ENCODE results near the gene SMC1B.
"Not testable (repeated sequence)": the region's sequence is repeated elsewhere in the genome, so short reads cannot be mapped to it uniquely, and the experiment has no call there.

SMC1B gene

DNA sequence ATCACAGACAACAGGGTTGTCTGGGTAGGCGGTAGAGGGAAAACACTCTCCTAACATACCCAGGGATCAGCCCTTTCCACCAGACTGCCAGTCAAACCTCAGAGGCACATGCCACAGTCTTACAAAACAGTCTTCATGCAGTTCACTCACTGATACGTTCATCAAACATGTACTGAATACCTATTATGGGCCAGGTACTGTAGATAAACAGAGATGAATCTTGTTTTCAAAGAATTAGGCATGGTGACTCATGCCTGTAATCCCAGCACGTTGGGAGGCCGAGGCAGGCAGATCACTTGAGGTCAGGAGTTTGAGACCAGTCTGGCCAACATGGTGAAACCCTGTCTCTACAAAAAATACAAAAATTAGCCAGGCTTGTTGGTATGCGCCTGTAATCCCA lies 60.6 kb downstream of the SMC1B start:
- DNase-seq (ENCODE audit: low read depth in 2 of 2): not testable (repeated sequence)

GRCh38 chr22:45351956-45352355 lies 61.4 kb downstream of the SMC1B start:
- DNase-seq (ENCODE audit: low read depth in 2 of 2): no peak

- DNase-seq (ENCODE audit: low read depth in 2 of 2): no peak
Observed at GRCh38 chr22:45349916-45350315, 63.5 kb downstream of the SMC1B start.

DNA sequence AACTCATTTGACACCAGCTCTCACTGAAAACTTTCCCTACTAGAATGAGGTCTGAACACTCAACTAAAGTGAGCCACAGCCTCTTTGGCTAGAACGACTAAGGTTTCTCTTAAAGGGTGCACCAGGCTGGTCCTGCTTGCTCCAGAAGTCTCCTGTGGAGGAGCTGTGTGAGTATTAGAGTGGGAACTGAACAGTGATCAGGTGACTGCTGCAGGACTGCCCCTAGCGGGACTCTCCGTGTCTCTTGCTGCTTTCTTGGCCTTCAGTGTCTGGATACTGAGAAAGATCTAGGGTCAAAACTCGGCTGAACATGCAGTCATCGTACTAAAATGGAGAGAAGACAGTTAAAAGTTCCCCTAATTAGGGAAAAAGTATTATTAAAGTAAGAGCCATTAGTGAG lies 69.1 kb downstream of the SMC1B start:
- no peak for DNase-seq (ENCODE audit: low read depth in 2 of 2)

GRCh38 chr22:45343143-45343542 lies 70.3 kb downstream of the SMC1B start:
- DNase-seq (ENCODE audit: low read depth in 2 of 2): no peak

DNA sequence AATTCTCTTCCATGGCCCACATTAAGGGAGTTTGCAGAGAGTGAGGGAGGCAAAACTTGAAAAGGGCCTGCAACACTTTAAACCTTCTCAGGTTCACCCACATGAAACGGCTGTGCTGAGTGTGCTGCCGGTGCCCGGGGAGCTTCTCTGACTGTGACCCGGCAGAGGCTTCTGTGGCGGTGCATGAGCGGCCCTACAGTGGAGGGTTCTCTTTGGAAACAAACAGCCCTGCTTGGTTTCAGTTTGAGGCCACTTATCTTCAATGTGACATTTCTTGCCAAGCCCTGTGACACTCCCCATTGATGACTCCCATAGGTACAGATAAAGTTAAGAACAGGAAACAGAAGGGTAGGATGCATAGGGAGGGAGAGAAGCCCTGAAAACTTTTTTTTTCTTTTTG lies 71.9 kb downstream of the SMC1B start:
- DNase-seq (ENCODE audit: low read depth in 2 of 2): peak in 1 of 2 donors; percentile 35

DNA sequence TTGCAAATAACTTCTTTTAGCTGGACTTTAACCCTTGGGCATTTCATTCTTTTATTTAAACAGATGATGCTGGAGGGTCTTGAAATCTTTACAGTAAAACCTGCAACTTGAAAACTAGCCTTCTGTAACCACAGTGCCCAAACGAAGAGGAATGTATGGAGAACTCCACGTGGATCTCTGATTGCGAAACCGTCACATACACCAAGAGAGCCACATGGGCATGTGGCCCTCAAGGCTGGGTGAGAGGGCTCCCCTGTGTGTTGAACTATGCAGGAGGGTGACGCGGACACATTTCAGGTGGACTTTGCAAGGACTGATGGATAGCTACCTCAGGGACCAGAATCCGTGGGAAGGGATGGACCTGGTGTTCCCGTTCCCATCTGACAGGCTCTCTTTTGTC lies 73.1 kb downstream of the SMC1B start:
- no peak for DNase-seq (ENCODE audit: low read depth in 2 of 2)

- DNase-seq (ENCODE audit: low read depth in 2 of 2): no peak
Observed at GRCh38 chr22:45338795-45339194, 74.6 kb downstream of the SMC1B start.

GRCh38 chr22:45337536-45337935 lies 75.9 kb downstream of the SMC1B start:
- DNase-seq (ENCODE audit: low read depth in 2 of 2): no peak

- DNase-seq (ENCODE audit: low read depth in 2 of 2): no peak
Observed at GRCh38 chr22:45336971-45337431, 76.4 kb downstream of the SMC1B start.

- DNase-seq (ENCODE audit: low read depth in 2 of 2): no peak
Observed at GRCh38 chr22:45335854-45336522, 77.4 kb downstream of the SMC1B start.

DNA sequence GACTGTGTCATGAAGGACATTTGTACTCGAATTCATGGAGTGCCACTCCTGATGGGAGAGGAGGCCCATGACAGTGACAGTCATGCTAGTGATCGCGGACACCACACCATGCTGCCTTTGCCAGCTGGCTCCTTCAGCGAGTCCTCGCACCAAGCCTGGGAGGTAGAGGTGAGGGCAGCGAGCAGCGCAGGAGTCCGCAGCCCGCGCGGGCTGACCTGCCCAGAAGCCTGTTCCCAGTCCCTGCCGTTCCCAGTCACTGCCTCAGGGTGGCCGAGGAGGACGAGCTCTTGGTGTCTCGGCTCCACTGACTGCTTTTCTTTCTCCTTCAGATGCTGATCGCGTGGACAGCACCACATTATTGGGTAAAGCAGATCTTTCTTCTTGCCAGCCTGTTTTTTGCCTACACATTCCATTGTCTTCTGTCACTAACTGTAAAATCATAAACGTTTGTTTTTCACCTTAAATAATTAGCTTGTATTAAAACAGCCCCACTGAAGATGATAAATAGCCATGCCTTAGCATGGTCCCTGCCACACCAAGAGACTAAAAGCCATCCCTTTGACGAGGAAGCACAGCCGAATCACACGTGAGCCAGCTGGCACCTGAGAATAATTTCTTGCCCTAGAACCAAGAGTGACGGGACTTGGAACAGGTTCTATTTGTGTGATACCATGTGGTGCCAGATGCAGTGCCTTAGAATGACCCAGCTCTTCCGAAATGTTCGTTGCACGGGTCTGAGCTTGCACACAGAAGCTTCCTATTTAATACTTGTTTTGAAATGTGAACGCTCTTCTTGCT lies 78.2 kb downstream of the SMC1B start:
- no peak for DNase-seq (ENCODE audit: low read depth in 2 of 2)

DNA sequence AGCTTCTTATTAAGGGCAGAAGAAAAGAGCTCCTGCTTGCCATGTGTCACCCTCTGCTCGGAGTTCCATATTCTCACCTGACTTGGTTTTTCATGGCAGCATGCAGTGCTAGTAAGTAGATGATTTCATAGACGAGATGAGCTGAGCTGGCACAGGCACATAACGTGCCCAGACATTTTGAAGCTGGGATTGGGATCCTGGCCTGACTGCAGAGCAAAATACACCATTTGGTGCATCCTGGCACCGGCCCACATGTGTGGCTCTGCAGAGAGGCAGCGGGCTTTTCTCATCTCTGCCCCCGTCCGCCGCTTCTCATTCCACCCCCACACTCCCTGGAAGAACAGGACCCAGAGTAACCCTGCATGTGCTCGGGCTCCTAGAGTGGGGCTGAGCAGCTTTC lies 78.9 kb downstream of the SMC1B start:
- DNase-seq (ENCODE audit: low read depth in 2 of 2): no peak

GRCh38 chr22:45334068-45334467 lies 79.3 kb downstream of the SMC1B start:
- DNase-seq (ENCODE audit: low read depth in 2 of 2): no peak

DNA sequence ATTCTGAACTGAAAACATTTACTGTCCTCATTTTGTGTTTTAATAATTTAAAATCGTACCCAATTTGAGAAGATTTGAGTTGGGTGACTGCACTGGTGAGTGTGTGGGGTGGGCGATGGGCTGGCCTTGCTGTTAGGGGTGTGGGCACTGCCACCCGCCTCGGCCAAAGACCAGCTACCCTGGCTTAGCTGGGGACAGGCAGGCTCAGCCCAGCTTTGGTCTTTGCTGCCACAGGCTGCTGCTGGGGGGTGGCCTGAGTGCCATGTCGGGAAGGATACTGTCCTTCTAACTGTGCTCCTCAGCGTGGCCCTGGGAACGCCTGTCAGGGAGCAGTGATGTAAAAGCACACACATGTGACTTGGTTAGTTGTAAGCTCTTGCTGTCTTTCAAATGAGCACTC lies 81.4 kb downstream of the SMC1B start:
- no peak for DNase-seq (ENCODE audit: low read depth in 2 of 2)

- no peak for DNase-seq (ENCODE audit: low read depth in 2 of 2)
Observed at GRCh38 chr22:45331486-45331885, 81.9 kb downstream of the SMC1B start.

DNA sequence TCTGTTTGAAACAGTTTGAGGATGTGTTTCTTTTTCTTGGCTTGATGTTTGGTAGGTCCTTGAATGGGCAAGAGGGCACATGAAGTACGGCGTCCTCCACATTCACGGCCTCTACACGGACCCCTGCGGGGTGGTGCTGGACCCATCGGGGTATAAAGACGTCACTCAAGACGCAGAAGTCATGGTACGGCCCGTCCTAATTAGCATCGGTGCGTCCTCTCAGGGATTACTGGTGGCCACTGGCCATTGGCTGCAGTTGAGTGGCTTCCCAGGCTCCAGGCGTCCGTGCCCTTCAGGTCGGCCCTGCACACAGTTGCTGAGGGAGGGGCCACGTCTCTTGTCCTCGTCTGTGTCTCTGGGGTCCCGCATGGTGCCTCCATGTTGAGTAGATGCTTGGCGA lies 82.9 kb downstream of the SMC1B start:
- no peak for DNase-seq (ENCODE audit: low read depth in 2 of 2)

- DNase-seq (ENCODE audit: low read depth in 2 of 2): no peak
Observed at GRCh38 chr22:45329530-45329936, 83.9 kb downstream of the SMC1B start.

DNA sequence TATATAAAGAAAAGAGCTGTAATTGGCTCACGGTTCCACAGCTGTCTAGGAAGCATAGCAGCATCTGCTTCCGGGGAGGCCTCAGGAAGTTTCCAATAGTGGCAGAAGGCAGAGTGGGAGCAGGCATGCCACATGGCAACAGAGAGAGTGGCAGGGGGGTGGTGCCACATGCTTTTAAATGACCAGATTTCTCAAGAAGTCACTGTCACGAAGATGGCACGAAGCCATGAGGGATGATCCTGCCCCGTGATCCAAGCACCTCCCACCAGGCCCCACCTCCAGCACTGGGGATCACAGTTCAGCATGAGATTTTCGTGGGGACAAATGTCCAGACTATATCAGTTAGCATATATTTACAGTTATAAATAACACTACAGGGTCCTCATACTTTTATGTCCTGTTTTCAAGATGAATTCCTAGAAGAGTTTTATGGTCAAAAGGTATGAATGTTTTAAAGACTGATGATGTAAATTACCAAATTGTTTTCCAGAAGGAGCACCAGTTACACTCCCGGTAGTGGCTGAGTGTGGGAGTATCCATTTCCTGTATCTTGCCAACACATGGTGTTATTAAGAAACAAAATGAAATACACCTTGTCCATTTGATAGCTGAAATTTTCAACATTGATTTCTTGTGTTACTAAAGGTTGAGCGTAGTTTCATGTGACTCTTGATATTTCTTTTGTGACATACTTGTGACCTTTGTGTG lies 84.4 kb downstream of the SMC1B start:
- DNase-seq (ENCODE audit: low read depth in 2 of 2): no peak

DNA sequence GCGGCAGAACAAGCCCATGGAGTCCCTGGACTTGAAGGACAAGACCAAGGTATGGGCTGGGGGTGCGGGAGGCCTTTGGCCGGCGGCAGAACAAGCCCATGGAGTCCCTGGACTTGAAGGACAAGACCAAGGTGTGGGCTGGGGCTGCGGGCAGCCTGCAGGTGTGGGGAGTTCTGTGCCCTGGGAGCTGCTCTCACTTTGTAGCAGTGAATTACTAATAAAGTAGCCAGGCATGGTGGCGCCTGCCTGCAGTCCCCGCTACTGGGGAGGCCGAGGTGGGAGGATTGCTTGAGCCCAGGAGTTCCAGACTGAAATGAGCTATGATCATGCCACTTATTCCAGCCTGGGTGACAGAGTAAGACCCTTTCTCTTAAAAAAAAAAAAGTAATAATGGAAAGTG lies 85.1 kb downstream of the SMC1B start:
- not testable (repeated sequence) for DNase-seq (ENCODE audit: low read depth in 2 of 2)

DNA sequence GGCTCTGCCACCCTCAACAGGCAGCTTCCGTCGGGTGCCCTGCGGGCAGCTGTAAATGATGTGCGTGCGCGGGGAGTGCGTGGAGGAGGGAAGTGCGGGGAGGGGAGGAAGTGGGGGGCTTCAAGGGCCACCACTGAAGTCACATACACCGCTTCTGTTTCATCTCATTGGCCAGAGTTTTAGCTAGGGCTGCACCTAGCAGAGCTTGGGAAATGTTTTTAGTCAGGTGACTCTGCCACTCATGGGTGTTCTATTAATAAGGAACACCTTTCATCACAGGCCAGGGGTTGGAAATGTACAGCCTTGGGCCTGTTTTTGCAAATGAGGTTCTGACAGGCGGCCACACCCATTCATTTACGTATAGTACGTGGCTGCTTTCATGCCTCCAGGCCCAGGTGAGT lies 89.1 kb downstream of the SMC1B start:
- DNase-seq (ENCODE audit: low read depth in 2 of 2): no peak

GRCh38 chr22:45323695-45324094 lies 89.7 kb downstream of the SMC1B start:
- no peak for DNase-seq (ENCODE audit: low read depth in 2 of 2)
